ENCODE measurements around the gene WDFY3.
A peak's percentile ranks its signal among the peaks of the same experiment; 100 is the strongest.
"Not testable (repeated sequence)": the region's sequence is repeated elsewhere in the genome, so short reads cannot be mapped to it uniquely, and the experiment has no call there.

WDFY3 gene

DNA sequence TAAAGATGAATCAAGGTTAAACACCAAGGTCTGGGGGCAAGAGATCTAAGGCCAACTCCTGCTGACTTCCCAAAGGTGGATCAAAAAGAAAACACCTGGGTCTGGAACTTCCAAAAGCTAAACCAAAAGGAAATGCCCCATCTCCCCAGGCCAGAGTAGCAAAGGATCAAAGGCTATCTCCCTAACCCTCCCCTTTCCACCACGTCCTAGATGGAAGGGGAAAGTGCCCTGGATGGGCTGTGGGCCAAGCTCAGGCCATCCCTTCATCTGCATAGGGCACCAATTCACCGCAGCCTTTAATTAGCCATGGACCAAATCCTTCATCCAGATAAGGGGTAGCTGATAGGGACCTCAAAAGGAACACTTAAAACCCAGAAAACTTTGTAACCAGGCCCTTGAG is 100.2 kb downstream of the WDFY3 start:
- DNase-seq: no peak

DNA sequence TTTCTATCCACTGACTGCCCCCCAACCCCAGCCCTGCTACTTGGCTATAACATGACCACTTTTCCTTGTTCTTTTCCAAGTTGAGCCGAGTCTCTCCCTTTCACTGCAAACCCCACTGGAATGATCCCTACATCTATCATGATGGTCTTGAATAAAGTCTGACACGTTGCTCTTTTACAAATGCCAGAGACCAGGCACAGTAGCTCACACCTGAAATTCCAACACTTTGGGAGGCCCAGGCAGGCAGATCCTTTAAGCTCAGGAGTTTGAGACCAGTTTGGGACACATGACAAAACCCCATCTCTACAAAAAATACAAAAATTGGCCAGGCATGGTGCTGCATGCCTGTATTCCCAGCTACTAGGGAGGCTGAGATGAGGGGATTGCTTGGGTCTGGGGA is 100.9 kb downstream of the WDFY3 start:
- no peak for DNase-seq

- no peak for DNase-seq
These were observed 104.4 kb downstream of the WDFY3 start for GRCh38 chr4:84862064-84862463.

DNA sequence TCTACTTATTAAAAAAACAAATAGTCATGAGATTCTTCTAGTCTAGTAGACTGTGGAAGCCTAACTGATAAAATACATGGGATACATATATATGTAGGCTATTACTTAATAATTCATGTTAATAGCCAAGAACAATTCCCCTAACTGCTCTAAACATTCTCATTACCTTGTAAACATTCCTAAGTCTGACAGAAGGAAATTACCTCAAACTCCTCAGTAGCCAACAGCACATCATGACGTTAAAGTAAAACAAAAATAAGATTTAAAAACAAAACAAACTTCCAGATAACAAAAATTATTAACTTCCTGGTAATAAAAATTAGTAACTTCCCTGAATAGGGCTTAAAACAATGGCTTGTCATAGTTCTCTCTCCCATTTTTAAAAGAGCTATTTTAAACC is 109.2 kb downstream of the WDFY3 start:
- no peak for DNase-seq

DNA sequence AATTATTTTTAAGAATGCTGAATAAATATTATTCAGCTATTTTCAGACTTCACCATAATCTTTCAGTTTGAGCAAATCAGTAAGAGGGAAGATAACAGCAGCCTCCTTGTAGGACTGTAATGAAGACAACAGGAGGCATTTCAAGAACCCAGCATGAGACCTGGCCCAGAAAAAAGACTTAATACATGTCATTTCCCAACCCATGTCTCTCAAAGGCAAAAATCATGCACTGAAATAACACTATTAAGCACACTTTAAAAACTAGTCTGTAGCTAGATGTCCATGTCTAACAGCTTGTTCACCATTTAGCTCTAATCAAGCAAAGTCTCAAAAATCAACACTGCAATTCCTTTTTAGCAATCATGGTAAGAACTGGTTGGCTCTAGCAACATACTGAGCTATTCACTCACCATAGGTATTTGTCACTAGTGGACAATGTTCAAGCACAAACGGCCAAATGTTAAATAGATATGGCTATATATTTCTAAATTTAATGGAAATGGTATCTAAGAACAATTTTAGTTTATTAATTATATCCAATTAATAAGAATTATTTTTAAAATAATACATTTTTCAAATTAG is 109.9 kb downstream of the WDFY3 start:
- peak in 1 of 56 donors; percentile 3 for DNase-seq

- DNase-seq: peak in 40 of 56 donors; percentile 2 to 79 (median 39)
These were observed 110.7 kb downstream of the WDFY3 start for GRCh38 chr4:84855774-84856173.

DNA sequence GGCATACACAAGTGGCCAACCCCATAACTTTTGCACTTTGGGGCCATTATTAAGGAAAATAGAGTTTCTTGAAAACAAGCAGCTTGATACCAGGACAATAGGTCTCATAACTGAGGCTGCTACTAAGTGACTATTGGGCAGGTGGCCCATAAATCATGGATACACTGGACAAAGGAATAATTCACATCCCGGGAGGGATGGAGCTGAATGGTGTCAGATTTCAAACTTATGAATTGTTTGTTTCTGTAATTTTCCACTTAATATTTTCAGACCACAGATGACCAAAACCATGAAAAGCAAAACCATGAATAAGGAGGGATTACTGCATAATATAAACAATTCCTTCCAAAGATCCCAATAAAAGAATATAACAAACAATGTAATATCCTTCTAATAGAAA is 114.4 kb downstream of the WDFY3 start:
- peak in 17 of 56 donors; percentile 2 to 53 (median 9) for DNase-seq

DNA sequence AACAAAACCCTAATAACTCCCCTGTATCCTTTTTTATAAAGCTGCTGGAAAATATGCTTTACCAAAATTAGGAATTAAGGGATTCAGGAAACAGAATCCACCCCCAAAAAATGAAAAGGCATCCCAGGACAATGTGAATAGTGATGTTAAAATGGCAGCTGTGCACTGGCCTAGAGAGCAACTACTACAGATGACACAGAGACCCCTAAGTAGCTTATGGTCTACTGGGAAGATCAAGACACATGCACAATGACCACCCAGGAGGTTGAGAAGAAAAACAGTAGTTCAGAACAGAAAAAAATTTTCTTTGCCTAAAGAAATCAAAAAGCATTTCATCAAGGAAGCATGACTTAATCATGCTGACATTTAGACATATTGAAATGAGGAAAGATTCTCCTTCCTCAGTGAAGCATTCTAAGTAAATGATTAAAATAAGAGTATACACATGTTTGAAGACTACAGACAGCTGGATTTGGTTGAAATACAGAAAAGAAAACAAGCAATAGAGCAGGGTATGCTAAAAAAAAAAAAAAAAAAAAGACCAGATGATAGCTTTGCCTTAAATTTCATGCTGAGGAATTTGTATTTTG is 117.3 kb downstream of the WDFY3 start:
- DNase-seq: no peak

GRCh38 chr4:84848432-84848831 is 118.1 kb downstream of the WDFY3 start:
- no peak for DNase-seq

- no peak for DNase-seq
These were observed 118.5 kb downstream of the WDFY3 start for GRCh38 chr4:84847978-84848377.

- no peak for DNase-seq
These were observed 119.5 kb downstream of the WDFY3 start for GRCh38 chr4:84846985-84847384.

- no peak for DNase-seq
These were observed 125.1 kb downstream of the WDFY3 start for GRCh38 chr4:84841435-84841834.

GRCh38 chr4:84837751-84838150 is 128.7 kb downstream of the WDFY3 start:
- DNase-seq: no peak

DNA sequence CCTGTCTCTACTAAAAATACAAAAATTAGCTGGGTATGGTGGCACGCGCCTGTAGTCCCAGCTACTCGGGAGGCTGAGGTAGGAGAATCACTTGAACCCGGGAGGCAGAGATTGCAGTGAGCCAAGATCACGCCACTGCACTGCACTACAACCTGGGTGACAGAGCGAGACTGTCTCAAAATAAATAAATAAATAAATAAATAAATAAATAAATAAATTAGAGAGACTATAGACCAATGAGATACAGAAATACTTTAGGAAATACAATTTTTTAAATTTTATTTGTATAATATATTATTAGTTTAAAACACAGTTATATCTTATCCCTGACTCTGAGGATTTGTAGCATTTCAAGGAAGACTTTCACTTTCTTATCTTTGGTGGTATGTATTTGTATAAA is 136.9 kb downstream of the WDFY3 start:
- not testable (repeated sequence) for DNase-seq

DNA sequence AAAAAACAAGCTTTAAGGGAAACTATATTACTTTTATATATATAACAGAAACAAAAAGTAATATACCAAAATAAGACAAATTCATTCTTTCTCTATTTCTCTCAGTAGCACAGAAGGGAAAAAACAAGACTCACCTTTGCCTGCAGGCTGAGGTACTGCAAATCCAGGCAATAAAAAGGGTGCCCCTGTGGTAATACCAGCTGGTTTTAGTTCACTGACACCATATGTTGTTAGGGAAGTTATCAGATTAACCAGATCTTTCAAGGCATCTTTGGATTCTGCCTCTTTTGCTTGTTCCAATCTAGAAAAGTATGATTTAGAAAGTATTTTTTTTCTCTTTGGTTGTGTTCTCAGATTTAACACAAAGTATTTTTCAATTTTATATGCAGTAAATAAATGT is 139.8 kb downstream of the WDFY3 start:
- no peak for DNase-seq

DNA sequence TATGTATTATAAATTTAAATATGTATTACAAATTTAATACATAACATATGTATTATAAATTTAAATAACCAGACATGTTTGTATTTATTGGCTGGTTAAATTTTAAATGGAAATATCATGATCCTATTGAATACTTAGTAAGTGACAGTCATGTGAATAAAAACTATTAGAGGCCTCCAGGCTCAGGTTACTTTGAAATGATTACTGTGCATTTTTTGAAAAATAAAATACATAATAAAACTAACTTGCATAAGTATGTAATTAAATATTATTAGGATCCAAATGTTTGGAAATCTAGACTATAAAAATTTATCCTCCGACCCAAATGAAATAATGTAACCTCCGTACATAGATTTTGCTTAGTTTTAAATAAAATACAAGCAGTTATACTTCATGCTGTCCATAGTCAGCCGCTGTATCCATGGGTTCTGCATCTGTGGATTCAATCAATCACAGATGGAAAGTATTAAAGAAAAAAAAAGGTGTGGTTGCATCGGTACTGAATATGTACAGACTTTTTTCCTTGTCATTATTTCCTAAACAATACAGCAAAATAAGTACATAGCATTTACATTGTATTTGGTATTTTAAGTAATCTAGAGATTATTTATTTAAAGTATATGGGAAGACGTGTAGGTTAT is 140.7 kb downstream of the WDFY3 start:
- no peak for DNase-seq

DNA sequence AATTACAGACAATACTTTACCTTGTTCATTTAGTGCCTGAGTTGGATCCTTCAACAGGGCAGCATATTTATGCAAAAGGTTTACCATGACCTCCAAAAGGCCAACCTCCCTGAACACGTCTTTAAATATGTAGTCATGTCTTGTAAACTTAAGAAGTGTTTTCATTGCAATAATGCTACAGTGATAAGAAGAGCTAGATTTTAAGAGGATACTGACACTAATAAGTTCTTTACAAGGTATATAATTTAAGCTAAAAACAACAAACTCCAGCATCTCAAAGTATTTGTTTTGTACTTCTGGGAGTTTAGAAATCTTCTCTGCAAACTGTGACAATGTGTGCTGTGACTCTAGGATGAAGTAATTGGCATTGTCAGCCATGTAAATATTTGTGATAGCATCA is 145.4 kb downstream of the WDFY3 start:
- DNase-seq: no peak

GRCh38 chr4:84814094-84814750 is 152.3 kb downstream of the WDFY3 start:
- peak in 1 of 56 donors; percentile 76 for DNase-seq

DNA sequence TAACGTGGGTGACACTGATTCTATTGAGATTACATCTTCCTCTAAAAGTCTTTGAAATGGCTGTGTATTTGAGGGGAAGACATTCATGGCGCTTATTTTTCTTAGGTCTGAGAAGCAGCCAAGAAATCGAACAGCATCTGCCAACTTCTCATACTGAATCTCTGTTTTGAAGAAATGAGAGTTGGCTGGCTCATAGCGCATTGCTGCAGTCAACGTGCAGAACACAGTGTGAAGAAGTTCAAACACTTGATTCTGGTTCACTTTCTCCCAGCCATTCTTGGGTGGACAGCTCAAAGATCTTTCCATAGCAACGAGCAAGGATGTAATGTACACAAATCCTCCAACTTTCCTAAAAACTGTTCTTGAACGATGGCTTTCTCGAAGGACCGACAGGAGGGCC is 156.5 kb downstream of the WDFY3 start:
- peak in 14 of 56 donors; percentile 0 to 46 (median 10) for DNase-seq

- DNase-seq: no peak
These were observed 158.2 kb downstream of the WDFY3 start for GRCh38 chr4:84808332-84808731.

DNA sequence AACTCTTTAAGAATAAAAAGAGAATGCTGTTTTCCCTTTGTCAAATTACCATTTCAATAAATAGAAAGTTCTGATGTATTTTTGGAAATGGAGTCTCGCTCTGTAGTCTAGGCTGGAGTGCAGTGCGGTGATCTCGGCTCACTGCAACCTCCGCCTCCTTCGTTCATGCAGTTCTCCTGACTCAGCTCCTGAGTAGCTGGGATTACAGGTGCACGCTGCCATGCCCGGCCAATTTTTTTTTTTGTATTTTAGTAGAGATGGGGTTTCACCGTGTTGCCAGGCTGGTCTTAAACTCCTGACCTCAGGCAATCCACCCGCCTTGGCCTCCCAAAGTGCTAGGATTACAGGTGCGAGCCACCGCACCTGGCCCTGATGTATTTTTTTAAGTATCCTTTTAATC is 159.9 kb downstream of the WDFY3 start:
- DNase-seq: not testable (repeated sequence)

- DNase-seq: peak in 3 of 56 donors; percentile 1 to 32 (median 3)
These were observed 162.4 kb downstream of the WDFY3 start for GRCh38 chr4:84804136-84804535.

DNA sequence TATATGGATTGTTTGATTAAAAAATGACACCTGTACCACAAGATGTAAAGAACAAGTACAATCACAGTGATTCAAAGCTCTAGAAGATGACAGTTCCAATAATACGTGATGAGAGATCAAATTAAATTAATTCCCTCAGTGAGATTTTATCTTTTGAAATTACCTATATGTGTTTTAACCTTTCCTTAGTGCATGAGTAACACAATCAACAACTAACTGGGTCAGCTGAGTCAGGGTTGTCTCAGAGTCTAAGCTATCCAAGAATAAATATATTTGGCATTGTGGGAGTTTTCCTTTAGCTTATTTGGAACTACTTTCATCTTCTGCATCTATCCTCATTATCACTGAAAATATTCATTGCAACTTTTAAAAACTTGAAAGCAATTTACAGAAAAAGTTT is 162.8 kb downstream of the WDFY3 start:
- no peak for DNase-seq

Data from nucleus accumbens (tissue), 56 donors.